Cardiac muscle cell (in vitro differentiated cells and primary cell): ENCODE results near the gene LYRM1. TPM values are rescaled to one million over a fixed set of nuclear protein-coding genes. Genes with fewer than 3 reads are reported as not detected.

ENCODE experiments used
- DNase-seq, 2 donors: peaks; one replicate each; pipeline versions ENCODE4 v3.0.0 to v3.0.0-alpha.2; 2010 to 2017; ENCODE audit warnings: low read depth in 1 of 2, low spot score in 1 of 2
- H3K27ac ChIP-seq: fragments of 200-600 bp; sonication (generic); 2 replicates; pipeline ENCODE4 v1.5.1; 2016
- H3K27me3 ChIP-seq: fragments of 200-600 bp; sonication (generic); 2 replicates; pipeline ENCODE4 v1.6.0; 2016; ENCODE audit warnings: control low read depth
- H3K36me3 ChIP-seq: fragments of 200-600 bp; sonication (generic); 2 replicates; pipeline ENCODE4 v1.5.1; 2016; ENCODE audit warnings: control low read depth
- H3K4me1 ChIP-seq: fragments of 200-600 bp; sonication (generic); 2 replicates; pipeline ENCODE4 v1.8.1; 2017; ENCODE audit warnings: low read depth, mild to moderate bottlenecking, mixed run types
- H3K4me3 ChIP-seq: fragments of 200-600 bp; sonication (generic); 2 replicates; pipeline ENCODE4 v1.5.1; 2016; ENCODE audit warnings: mild to moderate bottlenecking
- H3K9me3 ChIP-seq: fragments of 200-600 bp; sonication (generic); 2 replicates; pipeline ENCODE4 v1.5.1; 2017; ENCODE audit warnings: low read depth, mild to moderate bottlenecking, control low read depth
- CTCF ChIP-seq: IDR thresholded peaks from 2 replicates; pipeline ENCODE4 v1.5.1; 2012; ENCODE audit warnings: low read depth, mild to moderate bottlenecking, low read length
- polyA plus RNA-seq: library from polyadenylated mRNA; unstranded; fragments of >200 nt; fragmentation: Nextera tagmentation; extraction: Ambion mirVana; gene quantifications from 2 replicates; pipeline ENCODE4 v1.2.1, GENCODE V29; 2016
- total RNA-seq: library from RNA; depleted of rRNA; stranded (reverse); fragments of >200 nt; gene quantifications from 2 replicates; pipeline ENCODE4 v1.2.3, GENCODE V29; 2016

The LYRM1 gene, protein sequence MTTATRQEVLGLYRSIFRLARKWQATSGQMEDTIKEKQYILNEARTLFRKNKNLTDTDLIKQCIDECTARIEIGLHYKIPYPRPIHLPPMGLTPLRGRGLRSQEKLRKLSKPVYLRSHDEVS
- total RNA-seq (42.6 and 49.8 TPM in 2 replicates), polyA plus RNA-seq (37.3 and 41.6 TPM in 2 replicates)

DNA sequence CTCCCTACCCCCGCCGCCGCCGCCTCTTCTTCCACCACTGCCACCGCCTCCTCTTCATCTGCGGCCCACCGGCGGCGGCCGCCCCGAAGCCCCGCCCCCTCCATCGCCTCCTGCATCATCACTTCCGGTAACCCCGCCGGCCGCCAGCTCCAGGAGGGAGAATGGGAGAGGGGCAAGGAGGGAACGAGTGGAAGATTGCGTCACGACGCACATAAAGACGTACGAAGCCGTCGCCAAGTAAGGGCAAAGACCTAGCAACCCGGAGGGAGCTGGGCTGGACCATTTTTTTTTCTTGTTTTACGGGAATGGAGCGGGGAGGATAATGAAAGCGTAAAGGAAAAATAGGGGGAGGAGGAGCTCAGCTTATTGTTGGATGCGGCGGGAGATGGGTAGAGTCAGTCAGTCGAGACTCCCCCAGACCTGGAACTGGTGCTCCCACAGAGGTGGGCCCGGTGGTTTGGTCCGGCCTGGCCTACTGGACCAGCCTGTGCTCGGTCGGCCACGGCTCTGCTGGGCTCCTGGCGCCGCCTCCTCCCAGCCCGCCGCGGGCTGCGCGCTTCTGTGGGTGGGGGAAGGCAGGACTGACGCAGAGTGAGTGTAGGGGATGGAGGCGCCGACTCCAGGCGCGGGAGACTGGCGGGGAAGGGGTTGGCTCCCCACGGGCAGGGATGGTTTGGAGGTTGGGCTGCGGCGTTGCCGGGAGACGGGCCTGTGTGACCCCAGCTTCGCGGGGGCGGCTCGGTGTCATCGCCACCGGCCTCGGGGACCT is at the start of gene LYRM1, which contains the start of gene DCUN1D3:
TSS of gene LYRM1 (plus strand) at position 473 of the 769 bp plus-strand sequence. CDS start 14,785 bp downstream, outside the sequence.
TSS of gene DCUN1D3 (minus strand) at position 60 of the 769 bp plus-strand sequence. CDS start 37,820 bp downstream, outside the sequence.
- Histone ChIP-seq H3K9me3 (no peaks in the 10 kb centered on the region), H3K4me1 (peaks cover 33% of the 10 kb centered on the region), H3K27ac (peak within 1 kb of the TSS; percentile 97), H3K27me3 (no peaks in the 10 kb centered on the region), H3K4me3 (peak within 1 kb of the TSS; percentile 72), H3K36me3 (no peaks in the 10 kb centered on the region)
- peak; percentile 99 to 100 for DNase-seq
- no peak for TF ChIP-seq CTCF

- Histone ChIP-seq H3K36me3 (no peaks in the 10 kb centered on the region), H3K9me3 (no peaks in the 10 kb centered on the region), H3K27me3 (no peaks in the 10 kb centered on the region), H3K27ac (peak overlapping the region; percentile 48), H3K4me3 (no peak overlapping the region), H3K4me1 (peaks cover 44% of the 10 kb centered on the region)
- DNase-seq, result peak in 1 of 2 donors; percentile 35
- no peak for TF ChIP-seq CTCF
These were observed 49.6 kb upstream of the LYRM1 start for GRCh38 chr16:20850981-20851380.

- Histone ChIP-seq H3K4me1 (peaks cover 44% of the 10 kb centered on the region), H3K4me3 (no peak overlapping the region), H3K27me3 (no peaks in the 10 kb centered on the region), H3K36me3 (no peaks in the 10 kb centered on the region), H3K27ac (peak overlapping the region; percentile 48), H3K9me3 (no peaks in the 10 kb centered on the region)
- DNase-seq, result peak; percentile 67 to 99
- no peak for TF ChIP-seq CTCF
These were observed 49.0 kb upstream of the LYRM1 start for GRCh38 chr16:20851601-20852000.

DNA sequence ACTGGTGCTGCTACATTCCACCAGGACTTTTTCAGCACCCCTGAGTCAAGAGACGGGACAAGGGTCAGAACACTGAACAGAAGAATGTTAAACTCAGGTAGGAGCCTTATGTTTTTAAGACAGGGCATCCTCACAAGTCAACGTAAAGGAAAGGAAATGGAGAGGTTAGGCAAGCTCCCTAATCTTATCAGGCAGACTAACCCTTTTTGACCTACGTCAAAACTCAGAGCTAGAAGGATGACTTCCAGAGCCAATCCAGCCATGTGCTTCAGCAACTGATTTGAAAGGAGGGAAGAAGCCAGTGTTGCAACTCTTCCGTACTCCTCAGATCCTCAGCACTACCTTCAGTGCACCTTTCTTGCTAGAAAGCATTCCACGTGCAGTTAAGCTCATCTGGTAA is 47.4 kb upstream of the LYRM1 start:
- no peaks in the 10 kb centered on the region for H3K9me3 ChIP-seq
- peak; percentile 44 to 54 for DNase-seq
- peaks cover 56% of the 10 kb centered on the region for H3K4me1 ChIP-seq
- no peaks in the 10 kb centered on the region for H3K36me3 ChIP-seq
- H3K27ac ChIP-seq, result peak overlapping the region; percentile 33
- H3K27me3 ChIP-seq, result no peaks in the 10 kb centered on the region
- no peak for TF ChIP-seq CTCF
- H3K4me3 ChIP-seq, result no peak overlapping the region

DNA sequence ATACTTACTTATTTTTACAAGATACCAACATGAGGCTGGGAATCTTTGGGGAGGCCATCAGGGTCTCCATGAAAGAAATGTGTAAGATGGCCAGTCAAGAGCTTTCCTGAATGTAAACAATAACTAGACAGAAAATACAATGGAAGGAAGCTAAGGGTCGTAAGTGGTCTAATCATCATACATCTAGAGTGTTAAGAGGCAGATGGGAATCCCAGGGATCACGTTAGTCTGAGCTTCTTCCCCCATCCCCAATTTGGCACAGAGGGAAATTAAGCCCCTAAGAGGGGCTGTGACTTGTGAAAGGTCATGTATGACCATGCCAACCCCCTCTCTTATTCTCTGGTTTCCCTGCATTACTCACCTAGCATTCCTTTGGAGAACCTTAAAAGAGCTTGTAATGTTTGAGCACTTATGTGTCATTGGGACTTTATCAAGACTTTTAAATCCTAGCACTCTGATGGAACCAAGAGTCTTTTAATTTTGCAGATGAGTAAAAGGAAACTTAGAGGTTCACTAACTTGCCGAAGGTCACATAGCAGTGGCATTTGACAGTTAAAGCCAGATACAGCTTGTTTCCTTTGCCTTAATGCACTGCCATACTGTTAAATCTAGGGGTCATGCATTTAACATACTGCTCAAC is 46.5 kb upstream of the LYRM1 start:
- Histone ChIP-seq H3K4me3 (no peak overlapping the region), H3K4me1 (peaks cover 56% of the 10 kb centered on the region), H3K36me3 (no peaks in the 10 kb centered on the region), H3K27me3 (no peaks in the 10 kb centered on the region), H3K9me3 (no peaks in the 10 kb centered on the region), H3K27ac (peak overlapping the region; percentile 33)
- TF ChIP-seq CTCF, result no peak
- DNase-seq, result no peak
